ENCODE data around the gene SLC38A7.
"Not testable (repeated sequence)": the region's sequence is repeated elsewhere in the genome, so short reads cannot be mapped to it uniquely, and the experiment has no call there.

The SLC38A7 gene

GRCh38 chr16:58716468-58716867, 31.9 kb upstream of the SLC38A7 start:
- Histone ChIP-seq H3K4me3 (ENCODE audit: low read depth, low read length) (no peak overlapping the region), H3K9me3 (ENCODE audit: control insufficient read depth, insufficient read depth, low read depth, low read length) (no peaks in the 10 kb centered on the region), H3K9ac (ENCODE audit: low read length) (no peak overlapping the region), H3K27ac (ENCODE audit: low read depth, low read length) (no peak overlapping the region), H3K27me3 (ENCODE audit: control insufficient read depth, insufficient read depth, low read length) (no peaks in the 10 kb centered on the region), H3K4me1 (ENCODE audit: control insufficient read depth, insufficient read depth, low read length) (no peaks in the 10 kb centered on the region), H3K36me3 (ENCODE audit: control insufficient read depth, insufficient read depth, low read length) (peaks cover 90% of the 10 kb centered on the region)

- H3K27me3 ChIP-seq (ENCODE audit: control insufficient read depth, insufficient read depth, low read length) = no peaks in the 10 kb centered on the region
- no peak overlapping the region for H3K4me3 ChIP-seq (ENCODE audit: low read depth, low read length)
- H3K36me3 ChIP-seq (ENCODE audit: control insufficient read depth, insufficient read depth, low read length) = peaks cover 84% of the 10 kb centered on the region
- H3K9ac ChIP-seq (ENCODE audit: low read length) = no peak overlapping the region
- H3K4me1 ChIP-seq (ENCODE audit: control insufficient read depth, insufficient read depth, low read length) = no peaks in the 10 kb centered on the region
- H3K9me3 ChIP-seq (ENCODE audit: control insufficient read depth, insufficient read depth, low read depth, low read length) = no peaks in the 10 kb centered on the region
- no peak overlapping the region for H3K27ac ChIP-seq (ENCODE audit: low read depth, low read length)
Observed at GRCh38 chr16:58713742-58714141, 29.2 kb upstream of the SLC38A7 start.

GRCh38 chr16:58709333-58709732, 24.8 kb upstream of the SLC38A7 start:
- Histone ChIP-seq H3K27me3 (ENCODE audit: control insufficient read depth, insufficient read depth, low read length) (no peaks in the 10 kb centered on the region), H3K4me1 (ENCODE audit: control insufficient read depth, insufficient read depth, low read length) (no peaks in the 10 kb centered on the region), H3K9me3 (ENCODE audit: control insufficient read depth, insufficient read depth, low read depth, low read length) (no peaks in the 10 kb centered on the region), H3K27ac (ENCODE audit: low read depth, low read length) (no peak overlapping the region), H3K4me3 (ENCODE audit: low read depth, low read length) (no peak overlapping the region), H3K36me3 (ENCODE audit: control insufficient read depth, insufficient read depth, low read length) (peaks cover 74% of the 10 kb centered on the region), H3K9ac (ENCODE audit: low read length) (no peak overlapping the region)

- Histone ChIP-seq H3K27me3 (ENCODE audit: control insufficient read depth, insufficient read depth, low read length) (no peaks in the 10 kb centered on the region), H3K4me1 (ENCODE audit: control insufficient read depth, insufficient read depth, low read length) (no peaks in the 10 kb centered on the region), H3K4me3 (ENCODE audit: low read depth, low read length) (no peak overlapping the region), H3K9me3 (ENCODE audit: control insufficient read depth, insufficient read depth, low read depth, low read length) (no peaks in the 10 kb centered on the region), H3K27ac (ENCODE audit: low read depth, low read length) (no peak overlapping the region), H3K9ac (ENCODE audit: low read length) (no peak overlapping the region), H3K36me3 (ENCODE audit: control insufficient read depth, insufficient read depth, low read length) (no peaks in the 10 kb centered on the region)
Observed at GRCh38 chr16:58699151-58699550, 14.6 kb upstream of the SLC38A7 start.

- Histone ChIP-seq H3K9ac (ENCODE audit: low read length) (no peak overlapping the region), H3K9me3 (ENCODE audit: control insufficient read depth, insufficient read depth, low read depth, low read length) (peaks cover 5% of the 10 kb centered on the region; the same call in 1 of the 2 replicates), H3K4me3 (ENCODE audit: low read depth, low read length) (no peak overlapping the region), H3K27me3 (ENCODE audit: control insufficient read depth, insufficient read depth, low read length) (no peaks in the 10 kb centered on the region), H3K4me1 (ENCODE audit: control insufficient read depth, insufficient read depth, low read length) (no peaks in the 10 kb centered on the region), H3K27ac (ENCODE audit: low read depth, low read length) (no peak overlapping the region), H3K36me3 (ENCODE audit: control insufficient read depth, insufficient read depth, low read length) (no peaks in the 10 kb centered on the region)
Observed at GRCh38 chr16:58695368-58695767, 10.8 kb upstream of the SLC38A7 start.

GRCh38 chr16:58692450-58692849, 7.9 kb upstream of the SLC38A7 start:
- H3K4me3 ChIP-seq (ENCODE audit: low read depth, low read length) = no peak overlapping the region
- no peaks in the 10 kb centered on the region for H3K36me3 ChIP-seq (ENCODE audit: control insufficient read depth, insufficient read depth, low read length)
- peaks cover 3% of the 10 kb centered on the region; the same call in 1 of the 2 replicates for H3K27me3 ChIP-seq (ENCODE audit: control insufficient read depth, insufficient read depth, low read length)
- peaks cover 5% of the 10 kb centered on the region; the same call in 1 of the 2 replicates for H3K9me3 ChIP-seq (ENCODE audit: control insufficient read depth, insufficient read depth, low read depth, low read length)
- H3K27ac ChIP-seq (ENCODE audit: low read depth, low read length) = no peak overlapping the region
- no peaks in the 10 kb centered on the region for H3K4me1 ChIP-seq (ENCODE audit: control insufficient read depth, insufficient read depth, low read length)
- H3K9ac ChIP-seq (ENCODE audit: low read length) = no peak overlapping the region

GRCh38 chr16:58686985-58687706, 2.6 kb upstream of the SLC38A7 start:
- H3K9me3 ChIP-seq (ENCODE audit: control insufficient read depth, insufficient read depth, low read depth, low read length); H3K4me3 ChIP-seq (ENCODE audit: low read depth, low read length); H3K36me3 ChIP-seq (ENCODE audit: control insufficient read depth, insufficient read depth, low read length); H3K27me3 ChIP-seq (ENCODE audit: control insufficient read depth, insufficient read depth, low read length); H3K27ac ChIP-seq (ENCODE audit: low read depth, low read length); H3K4me1 ChIP-seq (ENCODE audit: control insufficient read depth, insufficient read depth, low read length); H3K9ac ChIP-seq (ENCODE audit: low read length): not testable (repeated sequence)

GRCh38 chr16:58685084-58685449, 497 bp upstream of the SLC38A7 start:
- no peak overlapping the region for H3K9ac ChIP-seq (ENCODE audit: low read length)

GRCh38 chr16:58684001-58684353, 593 bp downstream of the SLC38A7 start:
- H3K4me3 ChIP-seq (ENCODE audit: low read depth, low read length) = peak overlapping the region; percentile 84
- H3K27me3 ChIP-seq (ENCODE audit: control insufficient read depth, insufficient read depth, low read length) = peaks cover 3% of the 10 kb centered on the region; the same call in 1 of the 2 replicates
- H3K9me3 ChIP-seq (ENCODE audit: control insufficient read depth, insufficient read depth, low read depth, low read length) = no peaks in the 10 kb centered on the region
- H3K4me1 ChIP-seq (ENCODE audit: control insufficient read depth, insufficient read depth, low read length) = 0 out of 2 replicates have a peak, but pooled peaks cover 2% of the 10 kb centered on the region
- H3K36me3 ChIP-seq (ENCODE audit: control insufficient read depth, insufficient read depth, low read length) = peaks cover 13% of the 10 kb centered on the region
- no peak overlapping the region for H3K27ac ChIP-seq (ENCODE audit: low read depth, low read length)
- H3K9ac ChIP-seq (ENCODE audit: low read length) = peak overlapping the region; percentile 74

More at GRCh38 chr16:58685084-58685449, 497 bp upstream of the SLC38A7 start:
- H3K27me3 ChIP-seq (ENCODE audit: control insufficient read depth, insufficient read depth, low read length) = peaks cover 3% of the 10 kb centered on the region; the same call in 1 of the 2 replicates
- H3K27ac ChIP-seq (ENCODE audit: low read depth, low read length) = no peak overlapping the region
- 0 out of 2 replicates have a peak, but pooled peaks cover 2% of the 10 kb centered on the region for H3K4me1 ChIP-seq (ENCODE audit: control insufficient read depth, insufficient read depth, low read length)
- peak overlapping the region; percentile 84 for H3K4me3 ChIP-seq (ENCODE audit: low read depth, low read length)
- H3K9me3 ChIP-seq (ENCODE audit: control insufficient read depth, insufficient read depth, low read depth, low read length) = no peaks in the 10 kb centered on the region
- H3K36me3 ChIP-seq (ENCODE audit: control insufficient read depth, insufficient read depth, low read length) = peaks cover 4% of the 10 kb centered on the region

- H3K27me3 ChIP-seq (ENCODE audit: control insufficient read depth, insufficient read depth, low read length) = no peaks in the 10 kb centered on the region
Observed at GRCh38 chr16:58679763-58680162, 4.8 kb downstream of the SLC38A7 start.

GRCh38 chr16:58678716-58679115, 5.9 kb downstream of the SLC38A7 start:
- Histone ChIP-seq H3K27ac (ENCODE audit: low read depth, low read length) (no peak overlapping the region), H3K27me3 (ENCODE audit: control insufficient read depth, insufficient read depth, low read length) (no peaks in the 10 kb centered on the region), H3K4me1 (ENCODE audit: control insufficient read depth, insufficient read depth, low read length) (no peaks in the 10 kb centered on the region), H3K4me3 (ENCODE audit: low read depth, low read length) (no peak overlapping the region), H3K9ac (ENCODE audit: low read length) (no peak overlapping the region), H3K36me3 (ENCODE audit: control insufficient read depth, insufficient read depth, low read length) (peaks cover 52% of the 10 kb centered on the region), H3K9me3 (ENCODE audit: control insufficient read depth, insufficient read depth, low read depth, low read length) (no peaks in the 10 kb centered on the region)

More at GRCh38 chr16:58679763-58680162, 4.8 kb downstream of the SLC38A7 start:
- H3K4me3 ChIP-seq (ENCODE audit: low read depth, low read length) = no peak overlapping the region
- H3K9me3 ChIP-seq (ENCODE audit: control insufficient read depth, insufficient read depth, low read depth, low read length) = no peaks in the 10 kb centered on the region
- no peak overlapping the region for H3K9ac ChIP-seq (ENCODE audit: low read length)
- H3K4me1 ChIP-seq (ENCODE audit: control insufficient read depth, insufficient read depth, low read length) = 0 out of 2 replicates have a peak, but pooled peaks cover 1% of the 10 kb centered on the region
- no peak overlapping the region for H3K27ac ChIP-seq (ENCODE audit: low read depth, low read length)
- H3K36me3 ChIP-seq (ENCODE audit: control insufficient read depth, insufficient read depth, low read length) = peaks cover 46% of the 10 kb centered on the region

All from HUES6 (cell line).